HEK293T (cell line): ENCODE data around the gene EPHA4.

Source experiments
- BHLHE40 ChIP-seq: fragments of 450-650 bp; IDR thresholded peaks from 2 replicates; pipeline ENCODE4 v1.6.1; 2016; ENCODE audit warnings: mild to moderate bottlenecking, moderate library complexity, borderline replicate concordance
- ELF4 ChIP-seq: fragments of 450-650 bp; IDR thresholded peaks from 2 replicates; pipeline ENCODE4 v1.6.1; 2017; ENCODE audit warnings: antibody characterized with exemption
- FOXA1 ChIP-seq: fragments of 450-650 bp; IDR thresholded peaks from 2 replicates; pipeline ENCODE4 v1.6.1; 2016; ENCODE audit warnings: mild to moderate bottlenecking
- FOXK2 ChIP-seq: fragments of 450-650 bp; IDR thresholded peaks from 2 replicates; pipeline ENCODE4 v1.6.1; 2016; ENCODE audit warnings: mild to moderate bottlenecking
- FOXM1 ChIP-seq: fragments of 450-650 bp; IDR thresholded peaks from 2 replicates; pipeline ENCODE4 v1.6.1; 2017; ENCODE audit warnings: mild to moderate bottlenecking, borderline replicate concordance
- HDGF ChIP-seq: fragments of 450-650 bp; IDR thresholded peaks from 2 replicates; pipeline ENCODE4 v1.6.1; 2017; ENCODE audit warnings: antibody characterized with exemption, borderline replicate concordance
- SP1 ChIP-seq: fragments of 450-650 bp; IDR thresholded peaks from 2 replicates; pipeline ENCODE4 v1.6.1; 2017
- SUZ12 ChIP-seq: fragments of 450-650 bp; IDR thresholded peaks from 2 replicates; pipeline ENCODE4 v1.6.1; 2016; ENCODE audit warnings: mild to moderate bottlenecking
- ZNF384 ChIP-seq: fragments of 450-650 bp; IDR thresholded peaks from 2 replicates; pipeline ENCODE4 v1.6.1; 2016

DNA sequence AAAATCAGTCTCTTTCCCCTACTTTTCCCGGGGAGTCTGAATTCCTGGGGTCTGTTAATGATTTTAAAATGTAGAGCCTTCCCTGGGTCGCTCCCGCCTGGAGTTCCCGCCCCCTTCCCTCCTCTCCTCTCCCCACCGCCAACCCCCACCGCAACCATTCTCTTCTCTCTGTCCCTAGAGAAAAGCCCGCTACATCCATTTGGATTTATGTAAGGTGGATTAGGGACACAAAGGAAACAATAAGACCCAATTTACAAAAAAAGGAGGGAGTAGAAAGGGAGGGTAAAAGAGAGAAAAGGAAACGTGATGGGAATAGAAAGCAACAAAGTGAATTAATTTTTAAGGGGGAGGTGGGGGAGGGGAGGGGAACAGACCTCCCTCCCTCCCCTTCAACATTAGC lies 2.2 kb downstream of the EPHA4 start:
- no peak for TF ChIP-seq HDGF
- TF ChIP-seq ZNF384, result no peak
- TF ChIP-seq FOXA1, result no peak
- TF ChIP-seq SUZ12, result no peak
- TF ChIP-seq SP1, result no peak
- TF ChIP-seq FOXM1, result no peak
- no peak for TF ChIP-seq ELF4
- TF ChIP-seq BHLHE40, result no peak
- no peak for TF ChIP-seq FOXK2
